ENCODE measurements around the gene TBC1D1. TPM values are rescaled to one million over a fixed set of nuclear protein-coding genes. Genes with fewer than 3 reads are reported as not detected.

Gene TBC1D1
- total RNA-seq, 2 experiments from 2014 or later, result 40.7 to 46.5 TPM

DNA sequence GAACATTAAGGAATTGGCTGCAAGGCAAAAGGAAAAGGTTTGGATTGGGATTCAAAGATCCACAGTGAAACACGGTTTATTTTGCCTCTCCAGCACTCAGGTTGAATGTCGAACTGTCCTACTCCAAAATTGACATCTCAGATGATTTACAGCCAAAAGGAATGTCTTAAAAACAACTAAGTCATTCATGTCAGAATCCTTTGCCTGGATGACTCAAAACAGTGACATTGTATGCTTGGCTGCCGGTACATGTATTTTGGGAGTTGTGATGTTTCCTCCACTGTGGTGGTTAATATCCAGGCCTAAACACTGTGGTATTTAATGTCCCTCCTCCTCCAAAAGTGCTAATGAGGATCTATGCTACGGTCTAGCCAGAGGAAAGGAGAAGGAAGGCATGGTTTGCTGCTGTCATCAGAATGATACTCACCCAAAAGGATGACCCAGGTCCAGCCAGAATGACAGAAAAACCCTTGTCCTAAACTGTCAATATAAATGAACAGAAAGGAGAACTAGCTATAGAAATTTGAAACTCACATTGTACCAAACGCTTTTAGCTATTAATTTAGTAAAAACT lies 43.5 kb upstream of the TBC1D1 start:
- Mint-ChIP-seq H3K4me1 (ENCODE audit: low read depth) (no peaks in the 10 kb centered on the region), H3K27ac (no peak overlapping the region), H3K27me3 (no peaks in the 10 kb centered on the region), H3K4me3 (no peak overlapping the region), H3K9me3 (no peaks in the 10 kb centered on the region), H3K36me3 (ENCODE audit: low read depth) (peaks cover 76% of the 10 kb centered on the region)
- H3K27me3 ChIP-seq (ENCODE audit: control insufficient read depth in 1 of 2, insufficient read depth in 2 of 2, low read length in 2 of 2), result no peaks in the 10 kb centered on the region
- CTCF ChIA-PET, result no interaction called here
- ATAC-seq (ENCODE audit: poor library complexity) (no peak), DNase-seq (no peak)
- no peaks in the 10 kb centered on the region for H3K9me3 ChIP-seq (ENCODE audit: control insufficient read depth in 1 of 2, insufficient read depth in 1 of 2, low read length in 2 of 2)
- no peak overlapping the region for H3K4me3 ChIP-seq (ENCODE audit: low read length)
- intact Hi-C loops (cut with DNase I, micrococcal nuclease), result no loop called here
- H3K4me1 ChIP-seq (ENCODE audit: insufficient read depth, low read length), result no peaks in the 10 kb centered on the region
- TF ChIP-seq, protein P1, sequence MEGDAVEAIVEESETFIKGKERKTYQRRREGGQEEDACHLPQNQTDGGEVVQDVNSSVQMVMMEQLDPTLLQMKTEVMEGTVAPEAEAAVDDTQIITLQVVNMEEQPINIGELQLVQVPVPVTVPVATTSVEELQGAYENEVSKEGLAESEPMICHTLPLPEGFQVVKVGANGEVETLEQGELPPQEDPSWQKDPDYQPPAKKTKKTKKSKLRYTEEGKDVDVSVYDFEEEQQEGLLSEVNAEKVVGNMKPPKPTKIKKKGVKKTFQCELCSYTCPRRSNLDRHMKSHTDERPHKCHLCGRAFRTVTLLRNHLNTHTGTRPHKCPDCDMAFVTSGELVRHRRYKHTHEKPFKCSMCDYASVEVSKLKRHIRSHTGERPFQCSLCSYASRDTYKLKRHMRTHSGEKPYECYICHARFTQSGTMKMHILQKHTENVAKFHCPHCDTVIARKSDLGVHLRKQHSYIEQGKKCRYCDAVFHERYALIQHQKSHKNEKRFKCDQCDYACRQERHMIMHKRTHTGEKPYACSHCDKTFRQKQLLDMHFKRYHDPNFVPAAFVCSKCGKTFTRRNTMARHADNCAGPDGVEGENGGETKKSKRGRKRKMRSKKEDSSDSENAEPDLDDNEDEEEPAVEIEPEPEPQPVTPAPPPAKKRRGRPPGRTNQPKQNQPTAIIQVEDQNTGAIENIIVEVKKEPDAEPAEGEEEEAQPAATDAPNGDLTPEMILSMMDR (IDR thresholded peaks at IDR 0.05), result no peak
- POLR2A ChIA-PET, result no interaction called here
- no peak overlapping the region for H3K27ac ChIP-seq (ENCODE audit: low read depth in 1 of 2, low read length in 2 of 2)
- H3K36me3 ChIP-seq (ENCODE audit: insufficient read depth, low read length), result peaks cover 63% of the 10 kb centered on the region

- no peaks in the 10 kb centered on the region for H3K9me3 ChIP-seq (ENCODE audit: control insufficient read depth in 1 of 2, insufficient read depth in 1 of 2, low read length in 2 of 2)
- ChIA-PET POLR2A (interaction anchor here (0.7 kb wide), 1 partner anchor 16 kb away, joined by 3 read pairs; no protein-coding TSS in a partner anchor), CTCF (interaction anchor here (0.7 to 1.2 kb wide), 2 partner anchors 25 to 395 kb away, joined by 3 to 6 read pairs; no protein-coding TSS in a partner anchor)
- Mint-ChIP-seq H3K4me1 (ENCODE audit: low read depth) (no peaks in the 10 kb centered on the region), H3K36me3 (ENCODE audit: low read depth) (peaks cover 71% of the 10 kb centered on the region), H3K9me3 (no peaks in the 10 kb centered on the region), H3K4me3 (no peak overlapping the region), H3K27me3 (no peaks in the 10 kb centered on the region), H3K27ac (no peak overlapping the region)
- no peaks in the 10 kb centered on the region for H3K4me1 ChIP-seq (ENCODE audit: insufficient read depth, low read length)
- H3K27ac ChIP-seq (ENCODE audit: low read depth in 1 of 2, low read length in 2 of 2), result no peak overlapping the region
- DNase-seq (no peak), ATAC-seq (ENCODE audit: poor library complexity) (no peak)
- intact Hi-C loops (cut with DNase I, micrococcal nuclease), result no loop called here
- TF ChIP-seq, protein P1 (IDR thresholded peaks at IDR 0.05), result no peak
- no peaks in the 10 kb centered on the region for H3K27me3 ChIP-seq (ENCODE audit: control insufficient read depth in 1 of 2, insufficient read depth in 2 of 2, low read length in 2 of 2)
- H3K4me3 ChIP-seq (ENCODE audit: low read length), result no peak overlapping the region
- peaks cover 42% of the 10 kb centered on the region for H3K36me3 ChIP-seq (ENCODE audit: insufficient read depth, low read length)
These were observed 38.5 kb upstream of the TBC1D1 start for GRCh38 chr4:37852376-37852775.

GRCh38 chr4:37858112-37858511 lies 32.8 kb upstream of the TBC1D1 start:
- H3K36me3 Mint-ChIP-seq (ENCODE audit: low read depth), result peaks cover 70% of the 10 kb centered on the region
- H3K27ac Mint-ChIP-seq, result no peak overlapping the region
- no peaks in the 10 kb centered on the region for H3K9me3 ChIP-seq (ENCODE audit: control insufficient read depth in 1 of 2, insufficient read depth in 1 of 2, low read length in 2 of 2)
- CTCF ChIA-PET, result no interaction called here
- intact Hi-C loops (cut with DNase I, micrococcal nuclease), result no loop called here
- ATAC-seq (ENCODE audit: poor library complexity) (no peak), DNase-seq (no peak)
- TF ChIP-seq, protein P1 (IDR thresholded peaks at IDR 0.05), result no peak
- H3K4me3 ChIP-seq (ENCODE audit: low read length), result no peak overlapping the region
- no peaks in the 10 kb centered on the region for H3K4me1 ChIP-seq (ENCODE audit: insufficient read depth, low read length)
- peaks cover 49% of the 10 kb centered on the region for H3K36me3 ChIP-seq (ENCODE audit: insufficient read depth, low read length)
- H3K4me1 Mint-ChIP-seq (ENCODE audit: low read depth), result no peaks in the 10 kb centered on the region
- no peaks in the 10 kb centered on the region for H3K27me3 ChIP-seq (ENCODE audit: control insufficient read depth in 1 of 2, insufficient read depth in 2 of 2, low read length in 2 of 2)
- POLR2A ChIA-PET, result interaction anchor here (0.6 to 1.2 kb wide), 2 partner anchors 32 to 34 kb away, joined by 3 to 4 read pairs; partner anchors contain the start of gene PGM2
- H3K27ac ChIP-seq (ENCODE audit: low read depth in 1 of 2, low read length in 2 of 2), result no peak overlapping the region
- H3K9me3 Mint-ChIP-seq, result no peaks in the 10 kb centered on the region
- no peaks in the 10 kb centered on the region for H3K27me3 Mint-ChIP-seq
- no peak overlapping the region for H3K4me3 Mint-ChIP-seq

Data from CD4-positive, alpha-beta T cell (primary cell).